Skin epidermis (tissue), 12 donors: ENCODE results near the gene SYT3.
"Not testable (repeated sequence)": the region's sequence is repeated elsewhere in the genome, so short reads cannot be mapped to it uniquely, and the experiment has no call there.

Source experiments
- H3K27ac ChIP-seq, 21 experiments: fragments of 200-600 bp; sonication (generic) in 11 of 21; one replicate each; pipeline ENCODE4 v1.5.0; 2020; ENCODE audit warnings: mild to moderate bottlenecking in 3 of 21, inconsistent platforms in 2 of 21, moderate library complexity in 2 of 21
- H3K4me3 ChIP-seq, 7 experiments: fragments of 200-600 bp; sonication (generic) in 2 of 7; one replicate each; pipeline ENCODE4 v1.5.0; 2020; ENCODE audit warnings: inconsistent platforms in 2 of 7, mild to moderate bottlenecking in 2 of 7, moderate library complexity in 1 of 7

Gene SYT3

GRCh38 chr19:50644315-50644915 lies 4.7 kb upstream of the SYT3 start:
- H3K4me3 ChIP-seq, result no peak overlapping the region
- no peak overlapping the region for H3K27ac ChIP-seq

- Histone ChIP-seq H3K4me3 (no peak overlapping the region), H3K27ac (no peak overlapping the region)
Observed at GRCh38 chr19:50640368-50640767, 687 bp upstream of the SYT3 start.

DNA sequence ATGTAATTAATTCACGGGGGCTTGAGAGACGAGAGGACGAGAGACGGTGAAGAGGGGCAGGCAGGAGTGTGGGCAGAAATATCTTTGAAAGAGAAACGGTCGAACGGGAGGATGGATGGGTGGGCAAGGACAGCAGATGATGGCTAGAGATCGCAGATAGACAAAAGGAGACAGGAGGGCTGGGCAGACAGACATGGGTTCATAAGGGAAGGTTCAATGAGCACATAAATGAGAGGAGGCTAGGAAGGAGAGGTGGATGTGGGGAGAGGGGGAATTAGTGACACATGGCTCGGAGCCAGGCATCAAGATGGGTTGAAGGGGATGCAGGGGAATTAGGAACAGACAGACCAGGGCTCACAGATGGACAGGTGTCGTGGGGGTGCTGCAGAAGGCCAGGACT lies 1.1 kb downstream of the SYT3 start:
- H3K4me3 ChIP-seq, result no peak overlapping the region
- H3K27ac ChIP-seq, result no peak overlapping the region

GRCh38 chr19:50636317-50637085 lies 3.2 kb downstream of the SYT3 start:
- H3K27ac ChIP-seq, result no peak overlapping the region
- no peak overlapping the region for H3K4me3 ChIP-seq

DNA sequence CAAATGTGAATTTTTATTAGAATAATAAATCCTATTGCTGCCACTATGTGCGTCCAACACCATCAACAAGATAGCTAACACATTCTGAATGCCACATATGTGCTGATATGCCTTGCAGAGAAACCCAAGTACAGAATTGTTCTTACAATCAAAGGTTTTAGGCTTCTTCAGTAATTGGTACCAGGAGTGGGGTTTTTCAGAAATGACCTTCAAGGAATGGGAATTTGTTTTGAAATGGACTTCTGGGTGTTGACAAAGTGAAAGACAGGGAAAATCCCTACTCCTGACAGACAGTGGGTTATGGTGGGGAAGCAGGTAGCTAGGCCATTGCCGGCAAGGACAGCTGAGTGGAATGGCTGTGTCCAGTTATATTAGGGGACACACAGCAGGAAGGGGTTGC lies 5.7 kb downstream of the SYT3 start:
- Histone ChIP-seq H3K4me3 (no peak overlapping the region), H3K27ac (no peak overlapping the region)

GRCh38 chr19:50633359-50633758 lies 6.3 kb downstream of the SYT3 start:
- Histone ChIP-seq H3K4me3 (no peak overlapping the region), H3K27ac (no peak overlapping the region)

- no peak overlapping the region for H3K27ac ChIP-seq
- no peak overlapping the region for H3K4me3 ChIP-seq
Observed at GRCh38 chr19:50632151-50632835, 7.4 kb downstream of the SYT3 start.

- H3K4me3 ChIP-seq, result no peak overlapping the region
Observed at GRCh38 chr19:50629801-50630200, 9.9 kb downstream of the SYT3 start.

GRCh38 chr19:50629194-50629593 lies 10.5 kb downstream of the SYT3 start:
- no peak overlapping the region for H3K4me3 ChIP-seq
- no peak overlapping the region for H3K27ac ChIP-seq

More at GRCh38 chr19:50629801-50630200, 9.9 kb downstream of the SYT3 start:
- no peak overlapping the region for H3K27ac ChIP-seq

DNA sequence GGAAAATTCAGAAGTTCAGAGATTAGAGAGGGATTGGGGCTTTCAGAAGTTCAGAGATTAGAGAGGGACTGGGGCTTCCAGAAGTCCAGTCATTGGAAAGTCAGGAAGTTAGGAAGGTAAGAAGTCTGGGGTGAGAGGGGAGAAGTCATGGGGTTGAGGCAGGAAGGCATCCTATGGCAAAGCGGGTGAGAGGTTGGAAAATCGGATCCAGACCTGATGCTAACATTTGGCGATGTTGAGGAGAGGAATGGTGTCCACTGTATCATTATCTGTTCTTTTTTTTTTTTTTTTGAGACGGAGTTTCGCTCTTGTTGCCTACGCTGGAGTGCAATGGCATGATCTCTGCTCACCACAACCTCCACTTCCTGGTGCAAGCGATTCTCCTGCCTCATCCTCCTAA lies 11.1 kb downstream of the SYT3 start:
- H3K27ac ChIP-seq, result no peak overlapping the region
- H3K4me3 ChIP-seq, result no peak overlapping the region

- Histone ChIP-seq H3K4me3 (no peak overlapping the region), H3K27ac (no peak overlapping the region)
Observed at GRCh38 chr19:50628146-50628545, 11.5 kb downstream of the SYT3 start.

DNA sequence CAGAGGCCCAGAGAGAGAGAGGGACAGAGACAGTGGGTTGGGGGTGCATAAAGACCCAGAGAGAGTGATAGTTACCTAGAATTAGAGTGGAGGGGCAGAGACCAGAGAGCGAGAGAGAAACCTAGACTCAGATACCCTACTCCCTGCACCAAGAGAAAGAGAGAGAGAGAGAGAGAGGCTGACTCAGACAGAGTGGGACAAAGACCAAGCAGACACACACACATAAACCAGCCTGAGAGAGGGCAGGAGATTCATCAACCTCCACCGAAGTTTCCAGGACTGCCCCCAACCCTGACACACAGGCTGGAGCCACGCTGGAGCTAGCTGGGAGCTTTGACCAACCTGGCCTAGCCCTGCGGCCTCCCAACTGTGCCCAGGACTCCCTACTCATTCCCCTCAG lies 12.9 kb downstream of the SYT3 start:
- Histone ChIP-seq H3K4me3 (no peak overlapping the region), H3K27ac (no peak overlapping the region)

DNA sequence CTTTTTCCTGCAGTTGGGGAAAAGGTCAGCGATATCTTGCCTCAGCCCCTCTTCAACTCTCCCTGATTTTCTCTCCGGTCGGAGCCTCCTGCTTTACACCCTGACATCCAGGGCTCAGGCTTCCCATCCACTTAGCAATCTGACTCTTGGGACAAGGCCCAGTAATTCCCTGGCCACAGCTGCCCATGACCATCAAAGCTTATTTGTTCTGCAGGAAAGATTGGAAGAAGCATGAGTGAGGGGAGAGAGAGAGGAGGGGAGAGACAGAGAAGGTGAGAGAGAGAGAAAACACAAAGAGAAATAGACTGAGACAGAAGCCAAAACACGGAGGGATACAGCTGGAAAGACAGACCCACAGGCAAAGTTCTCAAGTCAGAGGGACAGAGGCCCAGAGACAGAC lies 13.7 kb downstream of the SYT3 start:
- H3K27ac ChIP-seq, result no peak overlapping the region
- H3K4me3 ChIP-seq, result no peak overlapping the region

GRCh38 chr19:50624949-50625600 lies 14.6 kb downstream of the SYT3 start:
- no peak overlapping the region for H3K4me3 ChIP-seq
- no peak overlapping the region for H3K27ac ChIP-seq

DNA sequence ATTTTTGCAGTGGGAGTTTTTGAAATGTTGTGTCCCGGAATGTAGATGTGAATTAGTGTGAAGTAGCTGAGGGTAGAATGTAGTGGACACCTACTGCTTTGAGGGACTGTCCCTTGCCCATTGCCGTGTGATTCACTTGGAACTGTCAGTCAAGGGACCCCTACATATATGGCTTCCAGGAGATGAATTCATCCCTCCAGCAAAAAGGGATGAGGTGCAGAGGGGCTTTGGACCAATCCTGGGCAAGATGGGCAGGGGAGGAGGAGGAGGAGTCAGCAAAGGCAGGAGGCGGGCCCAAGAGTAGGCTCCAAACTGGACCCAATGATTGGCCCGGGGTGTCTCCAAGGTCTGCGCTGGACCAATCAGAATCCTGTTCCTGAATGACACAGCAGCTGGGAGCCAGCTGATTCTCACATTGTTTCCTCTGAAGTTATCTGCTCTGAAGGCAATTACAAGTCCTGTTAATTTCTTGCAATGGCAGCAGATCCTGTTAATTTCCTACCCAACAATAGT lies 19.2 kb downstream of the SYT3 start:
- not testable (repeated sequence) for H3K4me3 ChIP-seq, H3K27ac ChIP-seq

- not testable (repeated sequence) for H3K27ac ChIP-seq, H3K4me3 ChIP-seq
Observed at GRCh38 chr19:50619184-50619583, 20.5 kb downstream of the SYT3 start.

GRCh38 chr19:50618379-50618778 lies 21.3 kb downstream of the SYT3 start:
- not testable (repeated sequence) for H3K27ac ChIP-seq, H3K4me3 ChIP-seq

DNA sequence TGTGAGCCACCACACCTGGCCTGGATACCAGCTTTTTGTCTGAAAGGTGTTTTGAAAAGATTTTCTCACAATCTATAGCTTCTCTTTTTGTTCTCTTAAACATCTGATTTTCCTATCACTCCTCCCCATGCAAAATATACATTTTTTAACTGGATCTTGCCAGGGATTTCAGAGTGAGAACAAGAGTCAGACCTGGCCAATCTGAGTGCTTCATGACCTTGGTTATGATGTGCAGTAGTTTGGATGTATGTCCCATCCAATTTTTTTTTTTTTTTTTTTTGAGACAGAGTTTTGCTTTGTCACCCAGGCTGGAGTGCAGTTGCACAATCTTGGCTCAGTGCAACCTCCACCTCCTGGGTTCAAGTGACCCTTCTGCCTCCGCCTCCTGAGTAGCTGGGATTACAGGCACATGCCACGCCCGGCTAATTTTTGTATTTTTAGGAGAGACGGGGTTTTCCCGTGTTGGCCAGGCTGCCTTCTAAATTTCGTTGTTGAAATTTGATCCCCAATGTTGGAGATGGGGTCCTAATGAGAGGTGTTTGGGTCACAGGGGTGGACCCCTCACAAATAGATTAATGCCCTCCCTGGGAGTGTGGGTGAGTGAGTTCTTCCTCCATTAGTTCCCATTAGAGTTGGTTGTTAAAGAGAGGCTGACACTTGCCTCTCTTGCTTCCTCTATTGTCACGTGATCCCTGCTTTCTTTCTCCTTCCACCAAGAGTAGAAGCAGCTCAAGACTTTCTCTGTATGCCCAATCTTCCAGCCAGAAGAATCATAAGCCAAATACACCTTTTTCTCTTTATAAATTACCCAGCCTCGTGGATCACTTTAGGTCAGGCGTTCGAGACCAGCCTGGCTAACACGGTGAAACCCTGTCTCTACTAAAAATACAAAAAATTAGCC lies 26.9 kb downstream of the SYT3 start:
- H3K4me3 ChIP-seq, H3K27ac ChIP-seq: not testable (repeated sequence)
